SK-N-SH (cell line): Measurements from ENCODE around the gene DHCR24. TPM values are rescaled to one million over a fixed set of nuclear protein-coding genes. Genes with fewer than 3 reads are reported as not detected.

Source experiments
- CTCF ChIA-PET: fragments of 300-600, 350-600 bp; formaldehyde crosslinking; extraction: SDS; loops from one replicate; lab custom pipeline; 2021; lab: Yijun Ruan, JAX
- POLR2A ChIA-PET: fragments of 350-600 bp; sonication (Branson Sonifier 250); formaldehyde crosslinking; extraction: SDS; loops from one replicate; lab custom pipeline; 2020; ENCODE audit warnings: antibody characterized with exemption, inconsistent platforms; lab: Yijun Ruan, JAX
- DNase-seq: peaks from one replicate; pipeline ENCODE4 v3.0.0; 2012
- H2AFZ ChIP-seq: fragments of 200-600 bp; sonication (generic); 2 replicates; pipeline ENCODE4 v1.8.1; 2016; ENCODE audit warnings: antibody characterized with exemption, mild to moderate bottlenecking, low read depth
- H3F3A ChIP-seq: fragments of 200-600 bp; sonication (generic); replicated peaks from 2 replicates; pipeline ENCODE3; 2016; ENCODE audit warnings: antibody characterized with exemption, mild to moderate bottlenecking; ENCODE audit not compliant: insufficient read depth
- H3K27ac ChIP-seq, 2 experiments: fragments of 200-500 bp in 1 of 2; fragments of 200-600 bp in 1 of 2; sonication (Bioruptor generic) in 1 of 2; sonication (generic), shearing (Covaris generic) in 1 of 2; 2 replicates each; pipeline versions ENCODE4 v1.5.1 to v1.6.1; 2014 to 2016; ENCODE audit warnings: low read depth in 2 of 2, inconsistent platforms in 1 of 2, low read length in 1 of 2, mild to moderate bottlenecking in 1 of 2, mixed read lengths in 1 of 2
- H3K27me3 ChIP-seq: fragments of 200-600 bp; sonication (generic), shearing (Covaris generic); 2 replicates; pipeline ENCODE4 v1.6.1; 2016; ENCODE audit warnings: mixed run types; ENCODE audit not compliant: insufficient read depth
- H3K36me3 ChIP-seq, 2 experiments: fragments of 200-500 bp in 1 of 2; fragments of 200-600 bp in 1 of 2; sonication (Bioruptor generic) in 1 of 2; sonication (generic) in 1 of 2; replicated peaks in 1 of 2; 2 replicates each; pipeline versions ENCODE3 to v1.5.1; 2014 to 2016; ENCODE audit warnings: low read length in 1 of 2, mild to moderate bottlenecking in 1 of 2; ENCODE audit not compliant: insufficient read depth in 2 of 2, control insufficient read depth in 1 of 2
- H3K4me1 ChIP-seq, 2 experiments: fragments of 200-500 bp in 1 of 2; fragments of 200-600 bp in 1 of 2; sonication (Bioruptor generic) in 1 of 2; sonication (generic), shearing (Covaris generic) in 1 of 2; 2 replicates each; pipeline versions ENCODE4 v1.5.1 to v1.6.1; 2014 to 2016; ENCODE audit warnings: low read depth in 1 of 2, low read length in 1 of 2, mixed run types in 1 of 2; ENCODE audit not compliant: insufficient read depth in 2 of 2, control insufficient read depth in 1 of 2
- H3K4me2 ChIP-seq: fragments of 200-600 bp; sonication (generic), shearing (Covaris generic); 2 replicates; pipeline ENCODE4 v1.6.1; 2017; ENCODE audit warnings: mixed run types
- H3K4me3 ChIP-seq, 2 experiments: fragments of 200-500 bp in 1 of 2; fragments of 200-600 bp in 1 of 2; sonication (Bioruptor generic) in 1 of 2; sonication (generic), shearing (Covaris generic) in 1 of 2; 2 replicates each; pipeline versions ENCODE4 v1.5.1 to v1.8.1; 2014 to 2016; ENCODE audit warnings: low read depth in 2 of 2, inconsistent platforms in 1 of 2, low read length in 1 of 2, mild to moderate bottlenecking in 1 of 2, mixed read lengths in 1 of 2, moderate library complexity in 1 of 2
- H3K79me2 ChIP-seq: fragments of 200-600 bp; sonication (generic); 2 replicates; pipeline ENCODE4 v1.8.1; 2017; ENCODE audit warnings: mild to moderate bottlenecking; ENCODE audit not compliant: insufficient read depth
- H3K9ac ChIP-seq: fragments of 200-600 bp; sonication (generic); 2 replicates; pipeline ENCODE4 v1.6.1; 2017; ENCODE audit warnings: mixed run types
- H3K9me2 ChIP-seq: fragments of 200-600 bp; sonication (generic); 2 replicates; pipeline ENCODE4 v1.6.1; 2017; ENCODE audit warnings: mixed run types
- H3K9me3 ChIP-seq: fragments of 200-600 bp; sonication (generic); 2 replicates; pipeline ENCODE4 v1.6.1; 2017; ENCODE audit warnings: mixed run types, mild to moderate bottlenecking, moderate library complexity
- H4K20me1 ChIP-seq: fragments of 200-600 bp; sonication (generic); 2 replicates; pipeline ENCODE4 v1.6.1; 2017; ENCODE audit warnings: mild to moderate bottlenecking, mixed run types; ENCODE audit not compliant: insufficient read depth
- CTCF ChIP-seq: fragments of 200-600 bp; sonication (generic); IDR thresholded peaks from 2 replicates; pipeline ENCODE4 v1.6.1; 2017; ENCODE audit warnings: antibody characterized with exemption, mild to moderate bottlenecking, moderate library complexity
- EP300 ChIP-seq, 2 experiments: IDR thresholded peaks; 2 replicates each; pipeline versions ENCODE4 v1.4.0 to v1.6.1; 2012; ENCODE audit warnings: borderline replicate concordance in 1 of 2, low read depth in 1 of 2, low read length in 1 of 2
- FOSL2 ChIP-seq: IDR thresholded peaks from 2 replicates; pipeline ENCODE4 v1.4.0; 2012; ENCODE audit warnings: low read depth, mild to moderate bottlenecking, moderate library complexity, borderline replicate concordance
- FOXJ3 ChIP-seq: sonication (generic); formaldehyde crosslinking; IDR thresholded peaks from 2 replicates; pipeline ENCODE4 v1.5.1; 2020; ENCODE audit warnings: mild to moderate bottlenecking, missing genetic modification reagents
- FOXM1 ChIP-seq: IDR thresholded peaks from 2 replicates; pipeline ENCODE4 v1.4.0; 2012; ENCODE audit warnings: low read depth, mild to moderate bottlenecking
- GATA2 ChIP-seq: sonication (generic); formaldehyde crosslinking; IDR thresholded peaks from 2 replicates; pipeline ENCODE4 v1.5.0; 2020; ENCODE audit warnings: mild to moderate bottlenecking, missing genetic modification reagents
- MAX ChIP-seq: IDR thresholded peaks from 2 replicates; pipeline ENCODE4 v1.4.0; 2012; ENCODE audit warnings: low read depth
- MEF2A ChIP-seq: IDR thresholded peaks from 2 replicates; pipeline ENCODE4 v1.4.0; 2012; ENCODE audit warnings: low read depth, borderline replicate concordance
- PBX3 ChIP-seq: IDR thresholded peaks from 2 replicates; pipeline ENCODE4; 2012
- POLR2AphosphoS5 ChIP-seq: IDR thresholded peaks from 2 replicates; pipeline ENCODE4 v1.6.1; 2012; ENCODE audit warnings: low read depth, low read length
- RAD21 ChIP-seq: IDR thresholded peaks from 2 replicates; pipeline ENCODE4 v1.6.1; 2012; ENCODE audit warnings: mild to moderate bottlenecking, low read length
- RCOR1 ChIP-seq: fragments of 150-350 bp; IDR thresholded peaks from 2 replicates; pipeline ENCODE4 v1.6.1; 2017; ENCODE audit warnings: antibody characterized with exemption, low read length
- TAF1 ChIP-seq: IDR thresholded peaks from 2 replicates; pipeline ENCODE4 v1.6.1; 2012; ENCODE audit warnings: low read depth, mild to moderate bottlenecking, low read length, moderate library complexity, borderline replicate concordance
- USF2 ChIP-seq: fragments of 150-350 bp; IDR thresholded peaks from 2 replicates; pipeline ENCODE4 v1.6.1; 2017; ENCODE audit warnings: antibody characterized with exemption, low read length, low read depth, borderline replicate concordance
- YY1 ChIP-seq: IDR thresholded peaks from 2 replicates; pipeline ENCODE4 v1.4.0; 2012; ENCODE audit warnings: low read depth, mild to moderate bottlenecking
- ZBTB33 ChIP-seq: IDR thresholded peaks from 2 replicates; pipeline ENCODE4 v1.4.0; 2012; ENCODE audit warnings: low read depth, borderline replicate concordance
- WGBS: methylation state at CpG from one replicate; pipeline ENCODE4 v1.1.6; 2017; ENCODE audit warnings: low lambda C conversion rate; 5-methylcytosine and 5-hydroxymethylcytosine counted together
- polyA plus RNA-seq, 3 experiments: library from polyadenylated mRNA; depleted of rRNA; stranded (reverse); fragments of >200 nt; gene quantifications; 2 replicates each; pipeline ENCODE4 v1.2.3, GENCODE V29; 2012

DHCR24 gene
- polyA plus RNA-seq, 1 of the 3 experiments (the other 2 are of a cell fraction), result 4.3 TPM

GRCh38 chr1:54853096-54853792 is 33.8 kb downstream of the DHCR24 start (continued):
- TF ChIP-seq CTCF (no peak), EP300 (IDR thresholded peaks at IDR 0.05; ENCODE audit: borderline replicate concordance in 1 of 2, low read depth in 1 of 2, low read length in 1 of 2) (no peak), PBX3 (no peak), FOSL2 (no peak), GATA2 (CRISPR knock-in tag) (no peak), RAD21 (no peak), FOXJ3 (CRISPR knock-in tag) (no peak), POLR2AphosphoS5 (no peak), MEF2A (no peak)

GRCh38 chr1:54851936-54852524 is 35.0 kb downstream of the DHCR24 start:
- no peaks in the 10 kb centered on the region for H4K20me1 ChIP-seq
- WGBS, result 85% methylated on average over 16 of the region's 17 CpGs
- POLR2A ChIA-PET, result no interaction called here

GRCh38 chr1:54851406-54851805 is 35.6 kb downstream of the DHCR24 start:
- H4K20me1 ChIP-seq, result no peaks in the 10 kb centered on the region
- H3K27ac ChIP-seq, result no peak overlapping the region
- no peak overlapping the region for H3K4me3 ChIP-seq
- no peaks in the 10 kb centered on the region for H3K79me2 ChIP-seq
- DNase-seq, result no peak
- POLR2A ChIA-PET, result no interaction called here
- H3K9me3 ChIP-seq, result no peaks in the 10 kb centered on the region
- no peak overlapping the region for H3K4me2 ChIP-seq
- CTCF ChIA-PET, result interaction anchor here (2.1 kb wide), 1 partner anchor 42 kb away, joined by 7 read pairs; no protein-coding TSS in a partner anchor
- H3F3A ChIP-seq, result no peaks in the 10 kb centered on the region
- no peak overlapping the region for H3K9ac ChIP-seq
- H3K27me3 ChIP-seq, result no peaks in the 10 kb centered on the region
- no peaks in the 10 kb centered on the region for H3K4me1 ChIP-seq
- H2AFZ ChIP-seq, result no peak overlapping the region
- no peaks in the 10 kb centered on the region for H3K9me2 ChIP-seq
- H3K36me3 ChIP-seq, result no peaks in the 10 kb centered on the region
- 100% methylated on average over 3 of the region's 9 CpGs for WGBS
- no peak for TF ChIP-seq ZBTB33
- no peak for TF ChIP-seq GATA2 (CRISPR knock-in tag)
- no peak for TF ChIP-seq TAF1
- no peak for TF ChIP-seq USF2
- TF ChIP-seq RCOR1, result no peak
- no peak for TF ChIP-seq MAX
- no peak for TF ChIP-seq RAD21
- no peak for TF ChIP-seq FOSL2
- no peak for TF ChIP-seq YY1

More at GRCh38 chr1:54851936-54852524, 35.0 kb downstream of the DHCR24 start:
- no peaks in the 10 kb centered on the region for H3K27me3 ChIP-seq
- no peaks in the 10 kb centered on the region for H3K9me3 ChIP-seq
- H3K27ac ChIP-seq, result no peak overlapping the region
- no peak for TF ChIP-seq FOXM1
- no peak for TF ChIP-seq FOXJ3 (CRISPR knock-in tag)
- CTCF ChIA-PET, result interaction anchor here (1.2 to 2.1 kb wide), 3 partner anchors 42 to 190 kb away, joined by 3 to 7 read pairs (median 5); no protein-coding TSS in a partner anchor
- no peak overlapping the region for H2AFZ ChIP-seq
- H3K4me2 ChIP-seq, result no peak overlapping the region
- no peaks in the 10 kb centered on the region for H3K36me3 ChIP-seq
- no peaks in the 10 kb centered on the region for H3K79me2 ChIP-seq
- no peaks in the 10 kb centered on the region for H3K4me1 ChIP-seq
- DNase-seq, result no peak
- H3K9me2 ChIP-seq, result no peaks in the 10 kb centered on the region
- no peak overlapping the region for H3K9ac ChIP-seq
- peaks cover 6% of the 10 kb centered on the region for H3F3A ChIP-seq
- no peak overlapping the region for H3K4me3 ChIP-seq
